Measurements from ENCODE around the gene PRKRIP1. TPM values are rescaled to one million over a fixed set of nuclear protein-coding genes. Genes with fewer than 3 reads are reported as not detected.

The PRKRIP1 gene
- total and polyA plus RNA-seq, 4 donors = 5.4 to 15.8 (median 7.1) TPM

DNA sequence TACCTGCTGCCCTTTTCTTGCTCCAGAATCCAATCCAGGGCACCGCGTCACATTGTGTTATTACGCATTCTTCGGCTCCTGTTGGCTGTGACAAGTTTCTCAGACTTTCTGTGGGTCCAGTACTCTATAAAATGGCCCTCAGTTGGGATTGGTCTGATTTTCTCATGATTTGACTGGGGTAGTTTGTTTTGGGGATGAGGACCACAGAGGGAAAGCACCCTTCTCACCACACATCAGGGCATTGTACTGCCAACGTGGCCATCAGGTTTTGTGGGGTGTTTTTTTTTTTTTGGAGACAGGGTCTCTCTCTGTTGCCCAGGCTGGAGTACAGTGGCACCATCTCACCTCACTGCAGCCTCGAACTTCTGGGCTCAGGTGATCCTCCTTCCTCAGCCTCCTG, 20.2 kb downstream of the PRKRIP1 start (continued):
- TF ChIP-seq HNF4G (IDR thresholded peaks at IDR 0.05) (no peak), TAF1 (conservative IDR thresholded peaks at IDR 0.05) (no peak), HNF4A (conservative IDR thresholded peaks at IDR 0.05) (no peak)
- TF ChIP-seq, protein P1, sequence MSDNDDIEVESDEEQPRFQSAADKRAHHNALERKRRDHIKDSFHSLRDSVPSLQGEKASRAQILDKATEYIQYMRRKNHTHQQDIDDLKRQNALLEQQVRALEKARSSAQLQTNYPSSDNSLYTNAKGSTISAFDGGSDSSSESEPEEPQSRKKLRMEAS (IDR thresholded peaks at IDR 0.05) = no peak
- TF ChIP-seq, protein P2, sequence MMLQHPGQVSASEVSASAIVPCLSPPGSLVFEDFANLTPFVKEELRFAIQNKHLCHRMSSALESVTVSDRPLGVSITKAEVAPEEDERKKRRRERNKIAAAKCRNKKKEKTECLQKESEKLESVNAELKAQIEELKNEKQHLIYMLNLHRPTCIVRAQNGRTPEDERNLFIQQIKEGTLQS (IDR thresholded peaks at IDR 0.05) = no peak

DNA sequence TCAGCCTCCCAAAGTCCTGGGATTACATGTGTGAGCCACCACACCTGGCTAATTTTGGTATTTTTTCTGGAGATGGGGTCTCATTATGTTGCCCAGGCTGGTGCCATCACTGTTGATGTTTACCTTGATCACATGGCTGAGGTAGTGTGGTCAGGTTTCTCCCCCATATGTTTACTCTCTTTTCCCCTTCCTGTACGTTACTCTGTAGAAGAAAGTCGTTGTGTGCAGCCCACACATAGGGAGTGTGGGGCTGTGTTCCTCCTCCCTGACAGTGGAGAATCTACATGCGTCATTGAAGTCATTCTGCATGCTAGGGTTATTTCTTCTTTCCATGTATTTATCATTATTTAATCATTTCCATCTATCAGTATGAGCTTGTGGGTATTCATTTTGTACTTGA, 20.9 kb downstream of the PRKRIP1 start:
- TF ChIP-seq, protein P3, sequence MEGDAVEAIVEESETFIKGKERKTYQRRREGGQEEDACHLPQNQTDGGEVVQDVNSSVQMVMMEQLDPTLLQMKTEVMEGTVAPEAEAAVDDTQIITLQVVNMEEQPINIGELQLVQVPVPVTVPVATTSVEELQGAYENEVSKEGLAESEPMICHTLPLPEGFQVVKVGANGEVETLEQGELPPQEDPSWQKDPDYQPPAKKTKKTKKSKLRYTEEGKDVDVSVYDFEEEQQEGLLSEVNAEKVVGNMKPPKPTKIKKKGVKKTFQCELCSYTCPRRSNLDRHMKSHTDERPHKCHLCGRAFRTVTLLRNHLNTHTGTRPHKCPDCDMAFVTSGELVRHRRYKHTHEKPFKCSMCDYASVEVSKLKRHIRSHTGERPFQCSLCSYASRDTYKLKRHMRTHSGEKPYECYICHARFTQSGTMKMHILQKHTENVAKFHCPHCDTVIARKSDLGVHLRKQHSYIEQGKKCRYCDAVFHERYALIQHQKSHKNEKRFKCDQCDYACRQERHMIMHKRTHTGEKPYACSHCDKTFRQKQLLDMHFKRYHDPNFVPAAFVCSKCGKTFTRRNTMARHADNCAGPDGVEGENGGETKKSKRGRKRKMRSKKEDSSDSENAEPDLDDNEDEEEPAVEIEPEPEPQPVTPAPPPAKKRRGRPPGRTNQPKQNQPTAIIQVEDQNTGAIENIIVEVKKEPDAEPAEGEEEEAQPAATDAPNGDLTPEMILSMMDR (IDR thresholded peaks at IDR 0.05; ENCODE audit: low read depth, low read length, missing input control) = no peak
- TF ChIP-seq SP1 (IDR thresholded peaks at IDR 0.05) = no peak
- no peak for TF ChIP-seq JUND (IDR thresholded peaks at IDR 0.05)
- TF ChIP-seq RAD21 (IDR thresholded peaks at IDR 0.05) = no peak
- TF ChIP-seq, protein P1 (IDR thresholded peaks at IDR 0.05) = no peak
- TF ChIP-seq, protein P4, sequence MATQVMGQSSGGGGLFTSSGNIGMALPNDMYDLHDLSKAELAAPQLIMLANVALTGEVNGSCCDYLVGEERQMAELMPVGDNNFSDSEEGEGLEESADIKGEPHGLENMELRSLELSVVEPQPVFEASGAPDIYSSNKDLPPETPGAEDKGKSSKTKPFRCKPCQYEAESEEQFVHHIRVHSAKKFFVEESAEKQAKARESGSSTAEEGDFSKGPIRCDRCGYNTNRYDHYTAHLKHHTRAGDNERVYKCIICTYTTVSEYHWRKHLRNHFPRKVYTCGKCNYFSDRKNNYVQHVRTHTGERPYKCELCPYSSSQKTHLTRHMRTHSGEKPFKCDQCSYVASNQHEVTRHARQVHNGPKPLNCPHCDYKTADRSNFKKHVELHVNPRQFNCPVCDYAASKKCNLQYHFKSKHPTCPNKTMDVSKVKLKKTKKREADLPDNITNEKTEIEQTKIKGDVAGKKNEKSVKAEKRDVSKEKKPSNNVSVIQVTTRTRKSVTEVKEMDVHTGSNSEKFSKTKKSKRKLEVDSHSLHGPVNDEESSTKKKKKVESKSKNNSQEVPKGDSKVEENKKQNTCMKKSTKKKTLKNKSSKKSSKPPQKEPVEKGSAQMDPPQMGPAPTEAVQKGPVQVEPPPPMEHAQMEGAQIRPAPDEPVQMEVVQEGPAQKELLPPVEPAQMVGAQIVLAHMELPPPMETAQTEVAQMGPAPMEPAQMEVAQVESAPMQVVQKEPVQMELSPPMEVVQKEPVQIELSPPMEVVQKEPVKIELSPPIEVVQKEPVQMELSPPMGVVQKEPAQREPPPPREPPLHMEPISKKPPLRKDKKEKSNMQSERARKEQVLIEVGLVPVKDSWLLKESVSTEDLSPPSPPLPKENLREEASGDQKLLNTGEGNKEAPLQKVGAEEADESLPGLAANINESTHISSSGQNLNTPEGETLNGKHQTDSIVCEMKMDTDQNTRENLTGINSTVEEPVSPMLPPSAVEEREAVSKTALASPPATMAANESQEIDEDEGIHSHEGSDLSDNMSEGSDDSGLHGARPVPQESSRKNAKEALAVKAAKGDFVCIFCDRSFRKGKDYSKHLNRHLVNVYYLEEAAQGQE (IDR thresholded peaks at IDR 0.05) = no peak
- no peak for TF ChIP-seq FOXA2 (IDR thresholded peaks at IDR 0.05)
- no peak for TF ChIP-seq YY1 (IDR thresholded peaks at IDR 0.05)
- no peak for TF ChIP-seq HNF4A (conservative IDR thresholded peaks at IDR 0.05)
- no peak for TF ChIP-seq EGR1 (IDR thresholded peaks at IDR 0.05; ENCODE audit: low read depth in 2 of 2)
- TF ChIP-seq FOXA1 (IDR thresholded peaks at IDR 0.05) = no peak
- TF ChIP-seq, protein P5, sequence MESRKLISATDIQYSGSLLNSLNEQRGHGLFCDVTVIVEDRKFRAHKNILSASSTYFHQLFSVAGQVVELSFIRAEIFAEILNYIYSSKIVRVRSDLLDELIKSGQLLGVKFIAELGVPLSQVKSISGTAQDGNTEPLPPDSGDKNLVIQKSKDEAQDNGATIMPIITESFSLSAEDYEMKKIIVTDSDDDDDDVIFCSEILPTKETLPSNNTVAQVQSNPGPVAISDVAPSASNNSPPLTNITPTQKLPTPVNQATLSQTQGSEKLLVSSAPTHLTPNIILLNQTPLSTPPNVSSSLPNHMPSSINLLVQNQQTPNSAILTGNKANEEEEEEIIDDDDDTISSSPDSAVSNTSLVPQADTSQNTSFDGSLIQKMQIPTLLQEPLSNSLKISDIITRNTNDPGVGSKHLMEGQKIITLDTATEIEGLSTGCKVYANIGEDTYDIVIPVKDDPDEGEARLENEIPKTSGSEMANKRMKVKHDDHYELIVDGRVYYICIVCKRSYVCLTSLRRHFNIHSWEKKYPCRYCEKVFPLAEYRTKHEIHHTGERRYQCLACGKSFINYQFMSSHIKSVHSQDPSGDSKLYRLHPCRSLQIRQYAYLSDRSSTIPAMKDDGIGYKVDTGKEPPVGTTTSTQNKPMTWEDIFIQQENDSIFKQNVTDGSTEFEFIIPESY (IDR thresholded peaks at IDR 0.05) = no peak
- no peak for TF ChIP-seq GABPA (IDR thresholded peaks at IDR 0.05 in 1 of 2, conservative IDR thresholded peaks at IDR 0.05 in 1 of 2)
- TF ChIP-seq HNF4G (IDR thresholded peaks at IDR 0.05) = no peak

More for the DNA sequence above, 20.9 kb downstream of the PRKRIP1 start:
- H3K4me3 ChIP-seq (ENCODE audit: low read depth in 1 of 3, low read length in 3 of 3) = no peak overlapping the region
- H3K4me1 ChIP-seq (ENCODE audit: control insufficient read depth in 4 of 4, insufficient read depth in 4 of 4, low read length in 3 of 4) = no peaks in the 10 kb centered on the region
- no peaks in the 10 kb centered on the region for H3K27me3 ChIP-seq (ENCODE audit: control insufficient read depth in 4 of 4, insufficient read depth in 4 of 4, low read length in 3 of 4)
- DNase-seq (ENCODE audit: low spot score) = no peak
- H3K36me3 ChIP-seq (ENCODE audit: control insufficient read depth in 4 of 4, insufficient read depth in 3 of 4, low read depth in 1 of 4, low read length in 3 of 4) = peaks cover 7 to 45% (median 19%) of the 10 kb centered on the region in 4 donors
- no peak overlapping the region for H3K27ac ChIP-seq (ENCODE audit: low read depth in 1 of 2, low read length in 2 of 2)
- 87% methylated on average over 3 of the region's 3 CpGs for WGBS
- no peaks in the 10 kb centered on the region for H3K9me3 ChIP-seq (ENCODE audit: control insufficient read depth in 4 of 4, low read length in 3 of 4)
- H3K9ac ChIP-seq (ENCODE audit: low read depth in 1 of 2, low read length in 2 of 2) = no peak overlapping the region

Data from liver (tissue), 9 donors.